WTC11 (cell line): ENCODE data around the gene SLC38A3. TPM values are rescaled to one million over a fixed set of nuclear protein-coding genes. Genes with fewer than 3 reads are reported as not detected.

ENCODE experiments used
- ATAC-seq: fragments of 200-7000 bp; cut with Tn5 transposase; 2 replicates; pipeline ENCODE4 v1.10.0; 2021; ENCODE audit warnings: mild to moderate bottlenecking, moderate library complexity
- Bru-seq: library from RNA; stranded (reverse); fragments of 400-500 nt; gene quantifications from one replicate; lab custom pipeline; 2021; lab: Mats Ljungman, UMichigan
- CTCF ChIA-PET: fragments of 300-600 bp; sonication (Branson Sonifier 250); formaldehyde crosslinking; loops from one replicate; lab custom pipeline; 2021; ENCODE audit warnings: antibody characterized with exemption; lab: Charles Lee
- POLR2A ChIA-PET: fragments of 350-600 bp; sonication (Branson Sonifier 250); formaldehyde crosslinking; loops from one replicate; lab custom pipeline; 2021; ENCODE audit warnings: antibody characterized with exemption; lab: Charles Lee
- DNase-seq: peaks from one replicate; pipeline ENCODE4 v3.0.0; 2021; ENCODE audit warnings: low spot score
- H3K27ac Mint-ChIP-seq: 2 replicates; pipeline ENCODE4 v1.8.0; 2021; ENCODE audit warnings: mixed read lengths
- H3K27me3 Mint-ChIP-seq: 2 replicates; pipeline ENCODE4 v1.8.0; 2021; ENCODE audit warnings: low read depth, mild to moderate bottlenecking, moderate library complexity, mixed read lengths
- H3K36me3 Mint-ChIP-seq: 2 replicates; pipeline ENCODE4 v1.8.0; 2021; ENCODE audit warnings: mixed read lengths
- H3K4me1 Mint-ChIP-seq: 2 replicates; pipeline ENCODE4 v1.8.0; 2022; ENCODE audit warnings: mixed read lengths
- H3K4me3 Mint-ChIP-seq: 2 replicates; pipeline ENCODE4 v1.8.0; 2021; ENCODE audit warnings: mild to moderate bottlenecking, moderate library complexity, mixed read lengths
- H3K9me3 Mint-ChIP-seq: 2 replicates; pipeline ENCODE4 v1.8.0; 2021; ENCODE audit warnings: mixed read lengths
- FOXK1 ChIP-seq: sonication (generic); formaldehyde crosslinking; IDR thresholded peaks from 2 replicates; pipeline ENCODE4 v1.8.0; 2022; ENCODE audit warnings: mild to moderate bottlenecking, moderate library complexity, missing genetic modification reagents
- JAZF1 ChIP-seq: fragments of 250-450 bp; sonication (Bioruptor Pico); IDR thresholded peaks from 2 replicates; pipeline ENCODE4 v1.9.0; 2021; ENCODE audit warnings: moderate library complexity, mild to moderate bottlenecking, inconsistent platforms
- MXD4 ChIP-seq: fragments of 250-450 bp; sonication (Bioruptor Pico); IDR thresholded peaks from 2 replicates; pipeline ENCODE4 v1.8.0; 2021; ENCODE audit warnings: mild to moderate bottlenecking, moderate library complexity, borderline replicate concordance
- SOX15 ChIP-seq: fragments of 250-450 bp; sonication (Bioruptor Pico); IDR thresholded peaks from 2 replicates; pipeline ENCODE4 v1.9.0; 2021; ENCODE audit warnings: mild to moderate bottlenecking
- SP1 ChIP-seq: sonication (generic); formaldehyde crosslinking; conservative IDR thresholded peaks from 2 replicates; pipeline ENCODE4 v1.8.1; 2022; ENCODE audit warnings: missing genetic modification reagents
- ZBTB21 ChIP-seq: sonication (generic); formaldehyde crosslinking; IDR thresholded peaks from 2 replicates; pipeline ENCODE4 v1.8.1; 2023; ENCODE audit warnings: mild to moderate bottlenecking, missing genetic modification reagents, borderline replicate concordance
- ZNF317 ChIP-seq: sonication (generic); formaldehyde crosslinking; IDR thresholded peaks from 2 replicates; pipeline ENCODE4 v1.8.1; 2023; ENCODE audit warnings: low read depth, mild to moderate bottlenecking, moderate library complexity, missing genetic modification reagents, borderline replicate concordance
- ZNF423 ChIP-seq: fragments of 250-450 bp; sonication (Bioruptor Pico); IDR thresholded peaks from 2 replicates; pipeline ENCODE4 v2.1.2; 2022; ENCODE audit warnings: mild to moderate bottlenecking, moderate library complexity
- ZNF671 ChIP-seq: fragments of 250-450 bp; sonication (Bioruptor Pico); IDR thresholded peaks from 2 replicates; pipeline ENCODE4 v1.8.0; 2021; ENCODE audit warnings: mild to moderate bottlenecking
- long read RNA-seq, 3 experiments: library from RNA in 1 of 3; library from capped mRNA in 1 of 3; library from polyadenylated mRNA in 1 of 3; unstranded in 2 of 3; stranded (forward) in 1 of 3; transcript quantifications; one replicate each; pipeline ENCODE4 v2.0.0, GENCODE V29; 2021
- total RNA-seq: library from RNA; stranded (reverse); gene quantifications from 3 replicates; pipeline ENCODE4 v1.2.3, GENCODE V29; 2021
- TF ChIP-seq, protein P1 (sequence below): fragments of 250-450 bp; sonication (Bioruptor Pico); IDR thresholded peaks from 2 replicates; pipeline ENCODE4 v1.8.0; 2021; ENCODE audit warnings: mild to moderate bottlenecking
- TF ChIP-seq, protein P2 (sequence below): sonication (generic); formaldehyde crosslinking; IDR thresholded peaks from 2 replicates; pipeline ENCODE4 v1.8.1; 2023; ENCODE audit warnings: mild to moderate bottlenecking, missing genetic modification reagents, borderline replicate concordance
- TF ChIP-seq, protein P3 (sequence below): sonication (generic); formaldehyde crosslinking; IDR thresholded peaks from 2 replicates; pipeline ENCODE4 v1.8.1; 2022; ENCODE audit warnings: low read depth, missing genetic modification reagents, borderline replicate concordance
- TF ChIP-seq, protein P4 (sequence below): sonication (generic); formaldehyde crosslinking; IDR thresholded peaks from 2 replicates; pipeline ENCODE4 v1.8.0; 2022; ENCODE audit warnings: mild to moderate bottlenecking, missing genetic modification reagents
- TF ChIP-seq, protein P5 (sequence below): sonication (generic); formaldehyde crosslinking; IDR thresholded peaks from 2 replicates; pipeline ENCODE4 v1.8.0; 2023; ENCODE audit warnings: missing genetic modification reagents
- TF ChIP-seq, protein P6 (sequence below): fragments of 250-450 bp; sonication (Bioruptor Pico); IDR thresholded peaks from 2 replicates; pipeline ENCODE4 v1.9.0; 2021; ENCODE audit warnings: mild to moderate bottlenecking, borderline replicate concordance
- TF ChIP-seq, protein P7 (sequence below): sonication (generic); formaldehyde crosslinking; IDR thresholded peaks from 2 replicates; pipeline ENCODE4 v1.8.0; 2022; ENCODE audit warnings: mild to moderate bottlenecking, missing genetic modification reagents

The SLC38A3 gene
- total RNA-seq = 0.90 to 1.6 TPM (median 1.3 TPM) in 3 replicates
- percentile 5 among the genes with signal in this experiment for Bru-seq, nascent RNA
- long read RNA-seq, experiment 1, partial matches to known transcripts = 0 of 3 reads
- long read RNA-seq, experiment 1, other reads (novel, unspliced or antisense) = 0 of 3 reads
- long read RNA-seq, experiment 2 = 0 reads
- long read RNA-seq, experiment 3, partial matches to known transcripts = 0 of 1 reads
- long read RNA-seq, experiment 3, other reads (novel, unspliced or antisense) = 0 of 1 reads

DNA sequence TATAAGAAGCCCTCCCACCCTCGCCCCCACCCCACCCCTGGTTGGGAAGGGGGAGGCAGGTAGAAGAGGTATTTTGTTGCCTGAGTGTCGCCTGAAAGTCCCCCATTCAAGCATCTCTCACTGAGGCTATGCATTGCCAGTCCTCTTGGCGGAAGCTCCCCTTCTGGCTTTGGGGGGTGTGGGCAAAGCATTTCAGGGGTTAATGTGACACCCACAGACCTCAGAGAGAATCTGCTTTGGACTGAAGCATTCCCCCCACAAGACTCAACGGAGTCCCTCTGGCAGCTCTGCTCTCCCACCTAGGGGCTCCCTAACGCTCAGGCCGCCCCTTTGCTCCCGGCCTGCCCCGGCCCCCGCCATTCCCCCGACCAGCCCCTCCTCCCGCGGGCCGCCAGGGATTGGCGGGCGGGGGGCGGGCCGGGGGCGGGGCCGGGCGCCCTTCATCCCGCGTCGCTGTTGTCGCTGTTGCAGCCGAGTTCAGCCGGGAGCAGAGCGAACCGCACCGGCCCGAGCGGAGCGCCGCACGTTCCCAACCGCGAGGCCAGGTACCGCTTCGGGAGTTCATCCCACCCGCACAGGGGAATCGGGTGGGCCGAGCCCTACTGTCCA is at the start of gene SLC38A3:
TSS of gene SLC38A3 (plus strand) at position 468 of the 609 bp plus-strand sequence. CDS start 8,929 bp downstream, outside the sequence.
- ATAC-seq = peak; percentile 71
- H3K4me3 Mint-ChIP-seq = peak within 1 kb of the TSS; percentile 67
- H3K36me3 Mint-ChIP-seq = no peaks in the 10 kb centered on the region
- no peaks in the 10 kb centered on the region for H3K9me3 Mint-ChIP-seq
- ChIA-PET POLR2A (interaction anchor here (2.9 kb wide), 1 partner anchor 10 kb away, joined by 11 read pairs; no protein-coding TSS in a partner anchor), CTCF (interaction anchor here (0.7 to 6.1 kb wide), 13 partner anchors 8 to 117 kb away, joined by 3 to 133 read pairs (median 9); partner anchors contain the start of gene GNAT1)
- no peak within 1 kb of the TSS for H3K27ac Mint-ChIP-seq
- TF ChIP-seq FOXK1 (CRISPR knock-in tag) = peak; percentile 60
- TF ChIP-seq, protein P1, sequence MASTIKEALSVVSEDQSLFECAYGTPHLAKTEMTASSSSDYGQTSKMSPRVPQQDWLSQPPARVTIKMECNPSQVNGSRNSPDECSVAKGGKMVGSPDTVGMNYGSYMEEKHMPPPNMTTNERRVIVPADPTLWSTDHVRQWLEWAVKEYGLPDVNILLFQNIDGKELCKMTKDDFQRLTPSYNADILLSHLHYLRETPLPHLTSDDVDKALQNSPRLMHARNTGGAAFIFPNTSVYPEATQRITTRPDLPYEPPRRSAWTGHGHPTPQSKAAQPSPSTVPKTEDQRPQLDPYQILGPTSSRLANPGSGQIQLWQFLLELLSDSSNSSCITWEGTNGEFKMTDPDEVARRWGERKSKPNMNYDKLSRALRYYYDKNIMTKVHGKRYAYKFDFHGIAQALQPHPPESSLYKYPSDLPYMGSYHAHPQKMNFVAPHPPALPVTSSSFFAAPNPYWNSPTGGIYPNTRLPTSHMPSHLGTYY (CRISPR knock-in tag) = no peak
- no peak for TF ChIP-seq ZNF317 (CRISPR knock-in tag)
- TF ChIP-seq, protein P2, sequence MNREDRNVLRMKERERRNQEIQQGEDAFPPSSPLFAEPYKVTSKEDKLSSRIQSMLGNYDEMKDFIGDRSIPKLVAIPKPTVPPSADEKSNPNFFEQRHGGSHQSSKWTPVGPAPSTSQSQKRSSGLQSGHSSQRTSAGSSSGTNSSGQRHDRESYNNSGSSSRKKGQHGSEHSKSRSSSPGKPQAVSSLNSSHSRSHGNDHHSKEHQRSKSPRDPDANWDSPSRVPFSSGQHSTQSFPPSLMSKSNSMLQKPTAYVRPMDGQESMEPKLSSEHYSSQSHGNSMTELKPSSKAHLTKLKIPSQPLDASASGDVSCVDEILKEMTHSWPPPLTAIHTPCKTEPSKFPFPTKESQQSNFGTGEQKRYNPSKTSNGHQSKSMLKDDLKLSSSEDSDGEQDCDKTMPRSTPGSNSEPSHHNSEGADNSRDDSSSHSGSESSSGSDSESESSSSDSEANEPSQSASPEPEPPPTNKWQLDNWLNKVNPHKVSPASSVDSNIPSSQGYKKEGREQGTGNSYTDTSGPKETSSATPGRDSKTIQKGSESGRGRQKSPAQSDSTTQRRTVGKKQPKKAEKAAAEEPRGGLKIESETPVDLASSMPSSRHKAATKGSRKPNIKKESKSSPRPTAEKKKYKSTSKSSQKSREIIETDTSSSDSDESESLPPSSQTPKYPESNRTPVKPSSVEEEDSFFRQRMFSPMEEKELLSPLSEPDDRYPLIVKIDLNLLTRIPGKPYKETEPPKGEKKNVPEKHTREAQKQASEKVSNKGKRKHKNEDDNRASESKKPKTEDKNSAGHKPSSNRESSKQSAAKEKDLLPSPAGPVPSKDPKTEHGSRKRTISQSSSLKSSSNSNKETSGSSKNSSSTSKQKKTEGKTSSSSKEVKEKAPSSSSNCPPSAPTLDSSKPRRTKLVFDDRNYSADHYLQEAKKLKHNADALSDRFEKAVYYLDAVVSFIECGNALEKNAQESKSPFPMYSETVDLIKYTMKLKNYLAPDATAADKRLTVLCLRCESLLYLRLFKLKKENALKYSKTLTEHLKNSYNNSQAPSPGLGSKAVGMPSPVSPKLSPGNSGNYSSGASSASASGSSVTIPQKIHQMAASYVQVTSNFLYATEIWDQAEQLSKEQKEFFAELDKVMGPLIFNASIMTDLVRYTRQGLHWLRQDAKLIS (CRISPR knock-in tag) = no peak
- TF ChIP-seq SP1 = 0 out of 2 replicates have a peak, but pooled peaks have one; percentile 25
- TF ChIP-seq JAZF1 (CRISPR knock-in tag) = no peak
- no peak for TF ChIP-seq ZNF423 (CRISPR knock-in tag)
- H3K4me1 Mint-ChIP-seq = no peaks in the 10 kb centered on the region; the same call in 1 of the 2 replicates
- peaks cover 38% of the 10 kb centered on the region for H3K27me3 Mint-ChIP-seq
- DNase-seq = peak; percentile 75

DNA sequence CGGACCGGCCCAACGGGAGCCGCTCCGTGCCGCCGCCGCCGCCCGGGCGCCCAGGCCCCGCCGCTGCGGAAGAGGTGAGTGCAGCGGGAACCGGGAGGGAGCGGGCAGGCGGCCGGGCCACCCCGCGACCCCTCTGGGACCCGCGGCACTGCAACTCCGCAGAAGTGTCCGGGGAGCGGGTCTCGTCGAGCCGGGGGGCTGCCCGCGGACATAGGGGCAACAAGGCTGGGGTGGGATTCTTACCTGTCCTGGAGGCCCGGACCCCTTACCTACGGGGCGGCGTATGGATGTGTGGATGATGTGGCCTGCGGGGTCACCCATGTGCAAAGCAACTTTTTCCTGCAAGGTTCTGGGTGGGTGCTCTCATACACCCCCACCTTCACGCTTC is 49.6 kb upstream of the SLC38A3 start:
- peaks cover 68% of the 10 kb centered on the region for H3K4me1 Mint-ChIP-seq
- TF ChIP-seq, protein P3, sequence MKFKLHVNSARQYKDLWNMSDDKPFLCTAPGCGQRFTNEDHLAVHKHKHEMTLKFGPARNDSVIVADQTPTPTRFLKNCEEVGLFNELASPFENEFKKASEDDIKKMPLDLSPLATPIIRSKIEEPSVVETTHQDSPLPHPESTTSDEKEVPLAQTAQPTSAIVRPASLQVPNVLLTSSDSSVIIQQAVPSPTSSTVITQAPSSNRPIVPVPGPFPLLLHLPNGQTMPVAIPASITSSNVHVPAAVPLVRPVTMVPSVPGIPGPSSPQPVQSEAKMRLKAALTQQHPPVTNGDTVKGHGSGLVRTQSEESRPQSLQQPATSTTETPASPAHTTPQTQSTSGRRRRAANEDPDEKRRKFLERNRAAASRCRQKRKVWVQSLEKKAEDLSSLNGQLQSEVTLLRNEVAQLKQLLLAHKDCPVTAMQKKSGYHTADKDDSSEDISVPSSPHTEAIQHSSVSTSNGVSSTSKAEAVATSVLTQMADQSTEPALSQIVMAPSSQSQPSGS (CRISPR knock-in tag) = no peak
- no peak for TF ChIP-seq ZNF671 (CRISPR knock-in tag)
- TF ChIP-seq, protein P4, sequence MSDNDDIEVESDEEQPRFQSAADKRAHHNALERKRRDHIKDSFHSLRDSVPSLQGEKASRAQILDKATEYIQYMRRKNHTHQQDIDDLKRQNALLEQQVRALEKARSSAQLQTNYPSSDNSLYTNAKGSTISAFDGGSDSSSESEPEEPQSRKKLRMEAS (CRISPR knock-in tag) = no peak
- TF ChIP-seq, protein P1 (CRISPR knock-in tag) = no peak
- TF ChIP-seq, protein P5, sequence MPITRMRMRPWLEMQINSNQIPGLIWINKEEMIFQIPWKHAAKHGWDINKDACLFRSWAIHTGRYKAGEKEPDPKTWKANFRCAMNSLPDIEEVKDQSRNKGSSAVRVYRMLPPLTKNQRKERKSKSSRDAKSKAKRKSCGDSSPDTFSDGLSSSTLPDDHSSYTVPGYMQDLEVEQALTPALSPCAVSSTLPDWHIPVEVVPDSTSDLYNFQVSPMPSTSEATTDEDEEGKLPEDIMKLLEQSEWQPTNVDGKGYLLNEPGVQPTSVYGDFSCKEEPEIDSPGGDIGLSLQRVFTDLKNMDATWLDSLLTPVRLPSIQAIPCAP (CRISPR knock-in tag) = no peak
- TF ChIP-seq MXD4 (CRISPR knock-in tag) = no peak
- TF ChIP-seq, protein P6, sequence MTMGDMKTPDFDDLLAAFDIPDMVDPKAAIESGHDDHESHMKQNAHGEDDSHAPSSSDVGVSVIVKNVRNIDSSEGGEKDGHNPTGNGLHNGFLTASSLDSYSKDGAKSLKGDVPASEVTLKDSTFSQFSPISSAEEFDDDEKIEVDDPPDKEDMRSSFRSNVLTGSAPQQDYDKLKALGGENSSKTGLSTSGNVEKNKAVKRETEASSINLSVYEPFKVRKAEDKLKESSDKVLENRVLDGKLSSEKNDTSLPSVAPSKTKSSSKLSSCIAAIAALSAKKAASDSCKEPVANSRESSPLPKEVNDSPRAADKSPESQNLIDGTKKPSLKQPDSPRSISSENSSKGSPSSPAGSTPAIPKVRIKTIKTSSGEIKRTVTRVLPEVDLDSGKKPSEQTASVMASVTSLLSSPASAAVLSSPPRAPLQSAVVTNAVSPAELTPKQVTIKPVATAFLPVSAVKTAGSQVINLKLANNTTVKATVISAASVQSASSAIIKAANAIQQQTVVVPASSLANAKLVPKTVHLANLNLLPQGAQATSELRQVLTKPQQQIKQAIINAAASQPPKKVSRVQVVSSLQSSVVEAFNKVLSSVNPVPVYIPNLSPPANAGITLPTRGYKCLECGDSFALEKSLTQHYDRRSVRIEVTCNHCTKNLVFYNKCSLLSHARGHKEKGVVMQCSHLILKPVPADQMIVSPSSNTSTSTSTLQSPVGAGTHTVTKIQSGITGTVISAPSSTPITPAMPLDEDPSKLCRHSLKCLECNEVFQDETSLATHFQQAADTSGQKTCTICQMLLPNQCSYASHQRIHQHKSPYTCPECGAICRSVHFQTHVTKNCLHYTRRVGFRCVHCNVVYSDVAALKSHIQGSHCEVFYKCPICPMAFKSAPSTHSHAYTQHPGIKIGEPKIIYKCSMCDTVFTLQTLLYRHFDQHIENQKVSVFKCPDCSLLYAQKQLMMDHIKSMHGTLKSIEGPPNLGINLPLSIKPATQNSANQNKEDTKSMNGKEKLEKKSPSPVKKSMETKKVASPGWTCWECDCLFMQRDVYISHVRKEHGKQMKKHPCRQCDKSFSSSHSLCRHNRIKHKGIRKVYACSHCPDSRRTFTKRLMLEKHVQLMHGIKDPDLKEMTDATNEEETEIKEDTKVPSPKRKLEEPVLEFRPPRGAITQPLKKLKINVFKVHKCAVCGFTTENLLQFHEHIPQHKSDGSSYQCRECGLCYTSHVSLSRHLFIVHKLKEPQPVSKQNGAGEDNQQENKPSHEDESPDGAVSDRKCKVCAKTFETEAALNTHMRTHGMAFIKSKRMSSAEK (CRISPR knock-in tag) = no peak
- TF ChIP-seq SOX15 (CRISPR knock-in tag) = no peak
- TF ChIP-seq, protein P7, sequence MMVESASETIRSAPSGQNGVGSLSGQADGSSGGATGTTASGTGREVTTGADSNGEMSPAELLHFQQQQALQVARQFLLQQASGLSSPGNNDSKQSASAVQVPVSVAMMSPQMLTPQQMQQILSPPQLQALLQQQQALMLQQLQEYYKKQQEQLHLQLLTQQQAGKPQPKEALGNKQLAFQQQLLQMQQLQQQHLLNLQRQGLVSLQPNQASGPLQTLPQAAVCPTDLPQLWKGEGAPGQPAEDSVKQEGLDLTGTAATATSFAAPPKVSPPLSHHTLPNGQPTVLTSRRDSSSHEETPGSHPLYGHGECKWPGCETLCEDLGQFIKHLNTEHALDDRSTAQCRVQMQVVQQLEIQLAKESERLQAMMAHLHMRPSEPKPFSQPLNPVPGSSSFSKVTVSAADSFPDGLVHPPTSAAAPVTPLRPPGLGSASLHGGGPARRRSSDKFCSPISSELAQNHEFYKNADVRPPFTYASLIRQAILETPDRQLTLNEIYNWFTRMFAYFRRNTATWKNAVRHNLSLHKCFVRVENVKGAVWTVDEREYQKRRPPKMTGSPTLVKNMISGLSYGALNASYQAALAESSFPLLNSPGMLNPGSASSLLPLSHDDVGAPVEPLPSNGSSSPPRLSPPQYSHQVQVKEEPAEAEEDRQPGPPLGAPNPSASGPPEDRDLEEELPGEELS (CRISPR knock-in tag) = no peak
- no peak for TF ChIP-seq ZBTB21 (CRISPR knock-in tag)

More for the DNA sequence above, 49.6 kb upstream of the SLC38A3 start:
- H3K36me3 Mint-ChIP-seq = peaks cover 8% of the 10 kb centered on the region
- POLR2A ChIA-PET = interaction anchor here (1.5 kb wide), 1 partner anchor 30 kb away, joined by 4 read pairs; no protein-coding TSS in a partner anchor
- DNase-seq = no peak
- H3K4me3 Mint-ChIP-seq = peak overlapping the region; percentile 95
- H3K27ac Mint-ChIP-seq = peak overlapping the region; percentile 84; the same call in 1 of the 2 replicates
- peaks cover 26% of the 10 kb centered on the region for H3K27me3 Mint-ChIP-seq
- H3K9me3 Mint-ChIP-seq = no peaks in the 10 kb centered on the region
- ATAC-seq = no peak
- CTCF ChIA-PET = interaction anchor here (1.1 to 3.9 kb wide), 10 partner anchors 9 to 91 kb away, joined by 3 to 40 read pairs (median 8); no protein-coding TSS in a partner anchor
